HAP-1 (cell line): ENCODE measurements around the gene SF3A2.

Experiments used
- DNase-seq, 2 experiments: peaks; one replicate each; pipeline ENCODE4 v3.0.0-alpha.2; 2016 to 2020; ENCODE audit warnings: low spot score in 2 of 2
- H3K27me3 ChIP-seq: fragments of 250-450 bp; sonication (Bioruptor Pico); 2 replicates; pipeline ENCODE4 v1.5.1; 2020; ENCODE audit warnings: low read depth, mild to moderate bottlenecking, moderate library complexity
- H3K36me3 ChIP-seq: fragments of 250-450 bp; sonication (Bioruptor Pico); replicated peaks from 2 replicates; pipeline ENCODE4 v1.5.1; 2020; ENCODE audit warnings: mild to moderate bottlenecking
- H3K4me1 ChIP-seq: fragments of 250-450 bp; sonication (Bioruptor Pico); 2 replicates; pipeline ENCODE4 v1.5.1; 2020; ENCODE audit warnings: mild to moderate bottlenecking
- H3K4me3 ChIP-seq: fragments of 250-450 bp; sonication (Bioruptor Pico); 2 replicates; pipeline ENCODE4 v1.5.1; 2020; ENCODE audit warnings: mild to moderate bottlenecking, moderate library complexity
- H3K9me3 ChIP-seq: fragments of 250-450 bp; sonication (Bioruptor Pico); 2 replicates; pipeline ENCODE4 v1.5.1; 2020; ENCODE audit warnings: mild to moderate bottlenecking, moderate library complexity
- in situ Hi-C: fragments of 300-500 bp; cut with MboI; formaldehyde crosslinking; loops from 3 replicates; pipeline ENCODE4 v1.14.3; 2020; ENCODE audit warnings: low sequenced_read_pairs, inconsistent platforms, mixed read lengths

The SF3A2 gene

GRCh38 chr19:2291185-2291751 is 54.6 kb downstream of the SF3A2 start:
- no peak overlapping the region for H3K4me3 ChIP-seq
- peaks cover 23% of the 10 kb centered on the region for H3K27me3 ChIP-seq
- H3K4me1 ChIP-seq: no peaks in the 10 kb centered on the region; the same call in 1 of the 2 replicates
- no peaks in the 10 kb centered on the region for H3K36me3 ChIP-seq
- DNase-seq: no peak
- in situ Hi-C loops: no loop called here
- H3K9me3 ChIP-seq: no peaks in the 10 kb centered on the region

GRCh38 chr19:2294687-2295335 is 58.2 kb downstream of the SF3A2 start:
- H3K4me1 ChIP-seq: no peaks in the 10 kb centered on the region; the same call in 1 of the 2 replicates
- H3K36me3 ChIP-seq: no peaks in the 10 kb centered on the region
- H3K9me3 ChIP-seq: no peaks in the 10 kb centered on the region
- peaks cover 12% of the 10 kb centered on the region for H3K27me3 ChIP-seq
- in situ Hi-C loops: no loop called here
- DNase-seq: no peak
- H3K4me3 ChIP-seq: no peak overlapping the region

GRCh38 chr19:2296141-2296540 is 59.5 kb downstream of the SF3A2 start:
- Histone ChIP-seq H3K4me3 (no peak overlapping the region), H3K36me3 (no peaks in the 10 kb centered on the region), H3K9me3 (no peaks in the 10 kb centered on the region), H3K4me1 (no peaks in the 10 kb centered on the region), H3K27me3 (no peaks in the 10 kb centered on the region)
- in situ Hi-C loops: no loop called here
- DNase-seq: no peak
